ENCODE results near the gene EWSR1. TPM values are rescaled to one million over a fixed set of nuclear protein-coding genes. Genes with fewer than 3 reads are reported as not detected.
A peak's percentile ranks its signal among the peaks of the same experiment; 100 is the strongest.

The EWSR1 gene
- total and polyA plus RNA-seq, 2 of the 4 experiments (the other 2 are of a cell fraction) = 243 to 518 TPM

GRCh38 chr22:29266564-29267461, 1.3 kb upstream of the EWSR1 start:
- Histone ChIP-seq H3K18ac (ENCODE audit: low read depth, low read length) (peak overlapping the region; percentile 71), H2BK5ac (ENCODE audit: low read depth, low read length, poor library complexity, severe bottlenecking) (peak overlapping the region; percentile 99), H4K8ac (ENCODE audit: low read depth in 2 of 2, low read length in 2 of 2) (peak overlapping the region; percentile 86 to 97), H3K4me2 (ENCODE audit: low read depth, low read length) (peak overlapping the region; percentile 97), H3K9me3 (ENCODE audit: control insufficient read depth, insufficient read depth, low read length) (no peaks in the 10 kb centered on the region), H3K14ac (replicated peaks; ENCODE audit: low read depth, low read length) (peak overlapping the region; percentile 99), H4K20me1 (ENCODE audit: insufficient read depth, low read length) (peaks cover 34% of the 10 kb centered on the region), H3K4me3 (ENCODE audit: insufficient read depth, low read depth, low read length) (peak overlapping the region; percentile 75), H4K5ac (ENCODE audit: low read depth, low read length) (peak overlapping the region; percentile 60), H3K27me3 (ENCODE audit: control insufficient read depth, insufficient read depth, low read length) (no peaks in the 10 kb centered on the region), H2BK20ac (ENCODE audit: low read depth, low read length) (peak overlapping the region; percentile 62), H2AK5ac (ENCODE audit: low read depth, low read length) (peak overlapping the region; percentile 99), H3K4me1 (ENCODE audit: control insufficient read depth, insufficient read depth, low read length) (peaks cover 17% of the 10 kb centered on the region), H3K79me1 (ENCODE audit: low read depth in 1 of 2, low read length in 2 of 2) (peaks cover 15 to 43% of the 10 kb centered on the region in 2 experiments; a peak in 3 of 4 replicates), H4K91ac (ENCODE audit: insufficient read depth, low read depth, low read length) (peak overlapping the region; percentile 93), H3K27ac (ENCODE audit: insufficient read depth, low read length) (peak overlapping the region; percentile 98), H2BK15ac (ENCODE audit: low read depth, low read length) (peak overlapping the region; percentile 66; the same call in 2 of the 3 replicates), H2BK120ac (ENCODE audit: low read depth, low read length) (peak overlapping the region; percentile 87), H2AFZ (replicated peaks; ENCODE audit: low read length, poor library complexity) (peak overlapping the region; percentile 100), H3K9ac (ENCODE audit: low read depth, low read length) (peak overlapping the region; percentile 99), H3K23ac (ENCODE audit: low read depth, low read length) (peak overlapping the region; percentile 97), H3K36me3 (ENCODE audit: control insufficient read depth, insufficient read depth, low read length) (peaks cover 16% of the 10 kb centered on the region), H3K9me1 (ENCODE audit: insufficient read depth, low read length) (peaks cover 13% of the 10 kb centered on the region), H3K4ac (ENCODE audit: low read depth, low read length) (peak overlapping the region; percentile 97), H2AK9ac (replicated peaks; ENCODE audit: low read depth, low read length, poor library complexity) (peak overlapping the region; percentile 100), H3K56ac (ENCODE audit: extremely low read depth, insufficient read depth, low read length) (peak overlapping the region; percentile 96)
- WGBS, 2 experiments (ENCODE audit: extremely low coverage in 2 of 2, insufficient read length in 1 of 2) = 76% methylated on average over 2 of the region's 13 CpGs; no CpG with 5 or more reads in 1 of the 2 experiments
- POLR2A ChIA-PET (ENCODE audit: unreplicated experiment) = interaction anchor here (0.6 kb wide), 1 partner anchor 214 kb away, joined by 3 read pairs; no protein-coding TSS in a partner anchor
- no peak for TF ChIP-seq MAFK (IDR thresholded peaks at IDR 0.05; ENCODE audit: low read depth, low read length)
- no peak for TF ChIP-seq CHD1 (IDR thresholded peaks at IDR 0.05; ENCODE audit: low read depth, low read length)
- TF ChIP-seq CTCF (conservative IDR thresholded peaks at IDR 0.05; ENCODE audit: low read depth, low read length) = no peak
- TF ChIP-seq SMC3 (IDR thresholded peaks at IDR 0.05; ENCODE audit: low read depth, low read length) = no peak
- TF ChIP-seq BHLHE40 (IDR thresholded peaks at IDR 0.05; ENCODE audit: low read depth, low read length) = no peak
- no peak for TF ChIP-seq FOS (IDR thresholded peaks at IDR 0.05; ENCODE audit: low read depth, low read length)
- TF ChIP-seq RCOR1 (IDR thresholded peaks at IDR 0.05; ENCODE audit: insufficient replicate concordance, low read length) = no peak
- no peak for TF ChIP-seq RFX5 (IDR thresholded peaks at IDR 0.05; ENCODE audit: low read depth, low read length)
- peak; percentile 11 for DNase-seq
- CTCF ChIA-PET = no interaction called here
- dilution Hi-C loops (cut with HindIII; ENCODE audit: low sequenced_read_pairs, unreplicated experiment) (no loop called here), in situ Hi-C loops (cut with MboI; ENCODE audit: low sequenced_read_pairs) (no loop called here), intact Hi-C loops (cut with micrococcal nuclease) (no loop called here)
- ATAC-seq (ENCODE audit: low read depth) = no peak
- no TSS peak for BruUV-seq (replicated peaks)

Measured in IMR-90 (cell line).